ENCODE measurements around the gene LARP1.

- TF ChIP-seq, protein P1, sequence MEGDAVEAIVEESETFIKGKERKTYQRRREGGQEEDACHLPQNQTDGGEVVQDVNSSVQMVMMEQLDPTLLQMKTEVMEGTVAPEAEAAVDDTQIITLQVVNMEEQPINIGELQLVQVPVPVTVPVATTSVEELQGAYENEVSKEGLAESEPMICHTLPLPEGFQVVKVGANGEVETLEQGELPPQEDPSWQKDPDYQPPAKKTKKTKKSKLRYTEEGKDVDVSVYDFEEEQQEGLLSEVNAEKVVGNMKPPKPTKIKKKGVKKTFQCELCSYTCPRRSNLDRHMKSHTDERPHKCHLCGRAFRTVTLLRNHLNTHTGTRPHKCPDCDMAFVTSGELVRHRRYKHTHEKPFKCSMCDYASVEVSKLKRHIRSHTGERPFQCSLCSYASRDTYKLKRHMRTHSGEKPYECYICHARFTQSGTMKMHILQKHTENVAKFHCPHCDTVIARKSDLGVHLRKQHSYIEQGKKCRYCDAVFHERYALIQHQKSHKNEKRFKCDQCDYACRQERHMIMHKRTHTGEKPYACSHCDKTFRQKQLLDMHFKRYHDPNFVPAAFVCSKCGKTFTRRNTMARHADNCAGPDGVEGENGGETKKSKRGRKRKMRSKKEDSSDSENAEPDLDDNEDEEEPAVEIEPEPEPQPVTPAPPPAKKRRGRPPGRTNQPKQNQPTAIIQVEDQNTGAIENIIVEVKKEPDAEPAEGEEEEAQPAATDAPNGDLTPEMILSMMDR (IDR thresholded peaks at IDR 0.05; ENCODE audit: insufficient read depth, low read depth, low read length): no peak
- no peak for TF ChIP-seq EZH2 (IDR thresholded peaks at IDR 0.05; ENCODE audit: insufficient read depth, low read length)
Measured at GRCh38 chr5:154709368-154710305, 45.5 kb upstream of the LARP1 start.

Measured in astrocyte (in vitro differentiated cells and primary cell).